Anterior cingulate cortex (tissue), 58 donors: ENCODE data around the gene ZBTB11.
"Not testable (repeated sequence)": the region's sequence is repeated elsewhere in the genome, so short reads cannot be mapped to it uniquely, and the experiment has no call there.

Experiments
- DNase-seq, 58 donors: peaks; one replicate each; lab custom pipeline; 2025; lab: John Stamatoyannopoulos, UW

The ZBTB11 gene

DNA sequence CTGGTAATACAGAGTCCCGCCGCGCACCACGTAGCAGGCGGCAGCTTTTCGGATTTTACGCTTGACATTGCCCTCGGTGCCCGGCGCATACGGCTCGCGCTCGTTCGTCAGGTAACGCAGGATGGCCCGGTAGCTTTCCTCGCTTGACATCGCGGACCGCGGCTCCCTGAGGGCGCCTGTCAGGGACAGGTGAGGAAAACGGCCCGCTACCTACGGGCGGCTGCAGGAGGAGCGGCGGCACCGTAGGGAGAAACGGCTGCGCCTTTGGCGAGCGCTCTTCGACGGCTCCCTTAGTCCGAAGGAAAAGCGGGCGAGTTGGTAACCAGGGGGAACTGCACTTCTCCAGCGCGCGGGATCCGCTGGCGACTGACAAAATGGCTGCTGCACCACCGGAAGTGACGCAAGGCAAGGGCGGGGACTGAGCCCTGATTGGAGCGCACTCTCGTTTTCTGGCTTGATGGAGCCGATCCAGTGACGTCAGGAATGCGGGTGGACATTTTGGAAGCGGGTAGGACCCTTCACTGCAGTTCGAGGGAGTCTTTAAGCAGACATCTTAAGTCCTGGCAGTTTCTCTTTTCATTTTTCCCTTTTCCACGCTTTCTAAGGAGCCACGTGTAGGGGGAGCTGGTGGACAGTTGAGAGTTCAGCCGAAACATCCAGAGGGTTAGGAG is at the start of gene ZBTB11:
TSS of gene ZBTB11 (minus strand) at position 368 of the 671 bp plus-strand sequence. CDS start at position 150, 218 bp downstream.
- no peak for DNase-seq

DNA sequence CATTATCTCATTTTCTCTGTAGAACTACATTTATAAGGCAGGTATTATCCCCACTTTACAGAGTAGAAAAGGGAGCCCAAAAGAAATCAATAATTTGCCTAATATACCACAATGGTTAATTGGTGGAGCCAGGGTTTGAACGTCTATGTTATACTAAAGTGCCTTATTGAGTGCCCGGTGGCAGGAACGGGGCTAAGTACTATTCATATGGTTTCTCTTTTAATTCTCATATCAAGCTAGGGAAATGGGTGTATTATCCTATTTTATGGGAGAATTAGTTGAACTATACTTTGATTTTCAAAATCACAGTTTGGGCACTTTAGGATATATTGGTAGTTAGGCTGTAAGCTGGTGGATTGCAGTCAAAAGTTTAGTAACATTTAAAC is 49.0 kb upstream of the ZBTB11 start:
- DNase-seq, result no peak

GRCh38 chr3:101725194-101725889 is 48.4 kb upstream of the ZBTB11 start:
- peak in 34 of 58 donors; percentile 7 to 80 (median 45) for DNase-seq

GRCh38 chr3:101724329-101725193 is 47.6 kb upstream of the ZBTB11 start, which contains the start of gene CEP97:
Gene CEP97 (plus strand): TSS chr3:101724614. CDS start chr3:101724677, 63 bp downstream.
- peak; percentile 67 to 99 (median 94) for DNase-seq

GRCh38 chr3:101722394-101723173 is 45.7 kb upstream of the ZBTB11 start:
- DNase-seq, result no peak

GRCh38 chr3:101720851-101721840 is 44.2 kb upstream of the ZBTB11 start:
- no peak for DNase-seq

DNA sequence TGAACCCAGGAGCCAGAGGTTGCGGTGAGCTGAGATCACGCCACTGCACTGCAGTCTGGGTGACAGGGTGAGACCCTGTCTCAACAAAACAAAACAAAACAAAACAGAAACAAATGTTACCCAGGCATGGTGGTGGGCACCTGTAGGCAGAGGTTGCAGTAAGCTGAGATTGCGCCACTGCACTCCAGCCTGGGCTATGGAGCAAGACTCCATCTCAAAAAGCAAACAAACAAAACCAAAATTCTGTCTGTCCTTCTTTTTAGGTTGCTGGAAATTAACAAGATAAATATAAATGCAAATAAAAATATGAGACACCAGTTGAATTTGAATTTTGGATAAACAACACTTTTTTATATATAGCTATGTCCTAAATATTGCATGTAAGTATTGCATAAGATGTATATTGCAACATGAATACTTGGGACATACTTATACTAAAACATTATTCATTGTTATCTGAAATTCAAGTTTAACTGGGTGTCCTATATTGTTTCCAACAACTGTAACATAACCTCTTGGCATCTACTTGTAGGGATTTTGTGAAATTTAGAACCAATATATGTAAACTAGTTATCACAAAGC is 42.8 kb upstream of the ZBTB11 start:
- no peak for DNase-seq

- no peak for DNase-seq
Measured at GRCh38 chr3:101718455-101718854, 41.5 kb upstream of the ZBTB11 start.

DNA sequence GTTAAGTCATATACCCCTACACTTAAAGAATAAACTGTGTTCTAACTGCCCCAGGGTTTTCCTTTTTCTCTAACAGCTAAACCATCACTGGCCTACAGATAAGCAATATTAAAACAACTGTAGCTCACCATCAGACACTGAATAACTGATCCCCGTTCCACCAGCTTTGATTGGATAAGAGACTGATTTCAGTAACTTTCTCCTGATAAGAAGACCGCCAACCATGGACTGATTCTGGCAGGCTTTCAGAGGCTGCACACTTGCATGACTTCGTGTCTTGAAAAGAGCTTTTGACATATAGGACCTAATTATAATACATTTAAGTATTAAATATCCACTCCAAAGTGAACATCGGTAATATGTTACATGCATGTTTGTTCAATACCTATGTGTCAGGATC is 32.2 kb upstream of the ZBTB11 start:
- DNase-seq, result no peak

DNA sequence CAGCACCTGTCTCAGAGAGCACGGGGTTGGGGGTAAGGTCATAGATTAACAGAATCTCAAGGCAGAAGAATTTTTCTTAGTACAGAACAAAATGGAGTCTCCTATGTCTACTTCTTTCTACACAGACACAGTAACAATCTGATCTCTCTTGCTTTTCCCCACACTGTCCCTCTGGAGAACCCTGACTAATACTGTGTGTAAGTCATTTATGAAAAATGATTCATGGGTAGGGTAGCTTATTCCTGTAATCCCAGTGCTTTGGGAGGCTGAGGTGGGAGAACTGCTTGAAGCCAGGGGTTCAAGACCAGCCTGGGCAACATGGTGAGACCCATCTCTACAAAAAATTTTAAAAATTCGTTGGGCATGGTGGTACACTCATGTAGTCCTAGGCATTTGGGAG is 27.7 kb upstream of the ZBTB11 start:
- not testable (repeated sequence) for DNase-seq

- no peak for DNase-seq
Measured at GRCh38 chr3:101703169-101703568, 26.2 kb upstream of the ZBTB11 start.

- DNase-seq, result no peak
Measured at GRCh38 chr3:101702726-101703125, 25.8 kb upstream of the ZBTB11 start.

- no peak for DNase-seq
Measured at GRCh38 chr3:101701696-101702634, 25.0 kb upstream of the ZBTB11 start.

DNA sequence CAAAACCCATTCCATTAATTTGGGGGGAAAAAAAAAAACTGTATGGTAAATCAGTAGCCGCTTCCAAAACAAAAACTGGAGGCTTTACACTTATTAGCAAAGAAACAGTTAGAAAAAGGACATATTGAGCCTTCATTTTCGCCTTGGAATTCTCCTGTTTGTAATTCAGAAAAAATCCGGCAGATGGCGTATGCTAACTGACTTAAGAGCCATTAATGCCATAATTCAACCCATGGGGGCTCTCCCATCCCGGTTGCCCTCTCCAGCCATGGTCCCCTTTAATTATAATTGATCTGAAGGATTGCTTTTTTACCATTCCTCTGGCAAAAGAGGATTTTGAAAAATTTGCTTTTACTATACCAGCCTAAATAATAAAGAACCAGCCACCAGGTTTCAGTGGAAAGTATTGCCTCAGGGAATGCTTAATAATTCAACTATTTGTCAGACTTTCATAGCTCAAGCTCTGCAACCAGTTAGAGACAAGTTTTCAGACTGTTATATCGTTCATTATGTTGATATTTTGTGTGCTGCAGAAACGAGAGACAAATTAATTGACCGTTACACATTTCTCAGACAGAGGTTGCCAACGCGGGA is 18.9 kb upstream of the ZBTB11 start:
- no peak for DNase-seq

GRCh38 chr3:101694836-101695235 is 17.9 kb upstream of the ZBTB11 start:
- not testable (repeated sequence) for DNase-seq

GRCh38 chr3:101693540-101693939 is 16.6 kb upstream of the ZBTB11 start:
- not testable (repeated sequence) for DNase-seq
